HG03097 (cell line): ENCODE data around the gene RHOJ.
"Not testable (repeated sequence)": the region's sequence is repeated elsewhere in the genome, so short reads cannot be mapped to it uniquely, and the experiment has no call there.

Experiments
- ATAC-seq: cut with Tn5 transposase; IDR thresholded peaks from one replicate; pipeline ENCODE4 v1.9.1; 2021; ENCODE audit not compliant: unreplicated experiment, low FRiP score

The RHOJ gene

DNA sequence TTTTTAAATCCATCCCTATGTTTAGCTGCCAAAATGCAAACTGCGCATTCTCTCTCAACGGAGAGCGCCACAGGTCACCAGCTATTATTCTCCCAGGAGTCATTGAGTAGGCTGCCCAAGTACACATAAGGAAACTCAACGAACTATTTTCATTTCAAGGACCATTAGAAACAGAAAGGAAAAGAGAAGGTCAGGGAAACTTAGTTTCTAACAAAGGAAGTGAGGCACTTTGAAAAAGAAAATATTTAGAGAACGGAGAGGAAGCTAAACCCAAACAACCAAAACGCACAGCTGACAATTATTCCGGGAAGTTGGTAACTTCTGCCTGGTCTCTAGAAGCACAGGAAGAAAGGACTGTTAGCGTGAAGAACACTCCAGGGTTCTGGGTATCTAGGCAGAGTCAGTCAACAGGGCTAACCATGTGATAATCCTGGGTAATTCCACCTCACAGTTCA lies 91.0 kb downstream of the RHOJ start:
- no peak for ATAC-seq

DNA sequence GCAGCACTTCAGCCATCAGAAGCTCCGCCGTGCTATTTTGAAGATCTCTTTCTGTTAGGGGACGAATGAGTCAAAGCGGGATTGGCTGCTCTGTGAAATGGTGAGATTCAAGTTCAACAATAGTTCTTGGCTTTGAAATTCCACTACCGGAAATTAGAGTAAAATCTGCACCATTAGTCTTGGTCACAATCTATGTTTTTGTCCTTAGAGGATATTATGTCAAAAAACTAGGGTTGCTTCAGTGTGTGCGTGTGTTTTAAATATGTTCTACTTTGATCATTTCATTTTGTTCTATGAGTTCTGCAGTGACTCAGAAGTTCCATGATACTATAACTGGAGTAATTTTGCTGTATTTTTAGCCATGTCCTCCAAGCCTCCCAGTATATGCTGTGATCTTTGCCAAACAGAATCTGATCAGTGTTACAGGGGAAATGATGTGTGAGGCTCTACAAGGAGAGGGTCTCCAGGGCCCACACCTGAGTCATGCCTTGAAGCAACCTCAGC lies 91.9 kb downstream of the RHOJ start:
- no peak for ATAC-seq

DNA sequence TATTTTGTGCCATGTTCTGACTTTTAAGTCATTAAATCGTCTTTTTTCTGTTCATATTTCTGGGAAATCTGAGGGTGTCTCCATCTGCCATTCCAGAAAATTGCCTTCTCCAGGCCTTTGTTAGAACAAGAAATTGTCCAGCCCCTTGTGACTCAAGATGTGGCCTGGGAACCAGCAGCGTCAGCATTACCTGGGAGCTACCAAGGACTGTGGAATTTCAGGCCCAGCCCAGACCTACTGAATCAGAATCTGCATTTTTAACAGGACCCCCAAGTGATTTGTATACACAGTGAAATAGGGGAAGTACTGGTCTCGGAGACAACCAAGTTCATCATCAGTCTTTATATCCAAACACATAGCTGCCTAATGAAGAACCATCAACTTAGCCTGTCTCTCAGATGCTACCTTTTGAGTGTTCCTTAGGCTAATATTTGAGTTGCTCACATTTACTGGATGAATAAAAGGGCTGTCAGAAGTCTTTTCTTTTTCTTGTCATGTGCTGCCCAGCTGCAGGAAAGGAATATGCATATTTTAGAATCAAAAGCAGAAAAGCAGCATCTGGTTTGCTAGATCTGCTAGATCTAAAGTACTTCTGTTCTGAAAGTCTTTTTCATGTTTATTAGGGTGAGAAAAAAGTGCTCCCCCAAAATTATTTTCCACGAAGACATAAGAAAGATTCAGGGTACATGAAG lies 93.3 kb downstream of the RHOJ start:
- ATAC-seq: no peak

DNA sequence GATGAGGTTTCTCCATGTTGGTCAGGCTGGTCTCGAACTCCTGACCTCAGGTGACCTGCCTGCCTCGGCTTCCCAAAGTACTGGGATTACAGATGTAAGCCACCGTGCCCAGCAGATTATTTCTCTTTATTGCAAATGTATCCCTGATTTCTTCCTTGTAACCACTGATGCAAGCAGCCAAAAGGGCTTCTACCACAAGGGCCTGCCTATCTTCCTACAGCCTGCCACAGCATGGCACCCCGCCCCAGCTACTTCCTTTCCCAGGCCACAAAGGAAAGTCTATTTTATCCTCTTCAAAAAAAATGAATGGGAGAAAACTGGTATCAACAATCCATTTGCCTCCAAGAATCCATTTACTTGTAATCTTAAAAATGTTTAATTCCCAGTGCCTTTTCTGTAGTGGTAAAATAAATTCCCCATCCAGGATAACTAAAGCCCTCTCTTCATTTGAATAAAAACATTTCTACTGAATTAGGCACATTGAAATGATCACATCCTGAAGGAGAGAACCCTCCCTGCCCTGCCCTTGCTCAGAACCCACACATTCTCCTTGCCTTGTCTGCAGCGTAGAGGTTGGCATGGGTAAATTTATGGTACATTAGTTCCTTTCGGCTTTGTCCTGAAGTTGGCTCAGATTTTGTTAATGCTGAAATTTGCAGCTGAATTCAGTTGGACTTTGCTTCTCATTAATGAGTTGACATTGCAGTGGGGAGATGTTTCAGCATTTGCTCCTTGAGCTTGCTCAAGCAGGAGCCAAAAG lies 95.3 kb downstream of the RHOJ start:
- ATAC-seq: no peak

DNA sequence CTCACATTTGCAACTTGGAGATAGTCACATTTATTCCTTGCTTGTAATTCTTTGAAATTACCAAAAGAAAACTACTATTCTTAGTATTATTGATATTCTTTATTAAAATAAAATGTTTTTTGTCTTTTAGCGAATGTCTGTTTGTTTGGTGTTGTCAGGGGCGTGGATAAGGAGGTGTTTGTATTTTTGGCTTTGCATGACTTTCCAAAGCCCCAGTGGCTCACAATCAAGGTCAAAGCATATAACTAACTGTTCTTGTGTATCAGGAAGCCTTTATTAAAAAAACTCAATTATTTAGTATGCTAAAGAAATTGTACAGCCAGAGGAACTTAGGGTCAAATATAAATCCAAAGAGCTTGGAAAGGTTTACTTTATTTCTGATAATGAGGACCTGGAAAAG lies 96.6 kb downstream of the RHOJ start:
- ATAC-seq: no peak

DNA sequence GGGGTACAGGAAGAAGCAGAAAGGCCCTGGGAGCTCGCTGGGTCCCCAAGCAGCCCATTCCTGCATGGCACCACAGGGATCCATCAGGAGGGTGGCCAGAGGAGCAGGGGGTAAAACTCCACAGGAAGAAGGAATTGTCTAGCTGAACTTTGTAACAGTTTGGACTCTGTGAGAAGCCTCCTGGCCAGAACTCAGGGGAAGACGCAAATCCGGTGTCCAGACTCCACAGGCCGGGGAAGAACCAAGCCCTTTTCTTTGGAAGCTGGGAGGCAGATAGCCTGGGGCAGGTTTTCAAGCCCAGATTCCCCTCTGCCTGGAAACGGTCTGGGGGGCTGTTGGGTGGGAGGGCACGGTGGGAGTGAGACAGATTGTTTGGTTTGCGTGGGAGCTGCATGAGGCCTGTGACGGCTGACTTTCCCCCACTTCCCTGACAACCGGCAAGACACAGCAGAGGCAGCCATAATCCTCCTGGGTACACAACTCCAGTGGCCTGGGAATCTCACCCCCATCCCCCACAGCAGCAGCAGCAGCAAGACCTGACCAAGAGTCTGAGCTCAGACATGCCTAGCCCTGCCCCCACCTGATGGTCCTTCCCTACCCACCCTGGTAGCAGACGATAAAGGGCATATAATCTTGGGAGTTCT lies 97.8 kb downstream of the RHOJ start:
- no peak for ATAC-seq

DNA sequence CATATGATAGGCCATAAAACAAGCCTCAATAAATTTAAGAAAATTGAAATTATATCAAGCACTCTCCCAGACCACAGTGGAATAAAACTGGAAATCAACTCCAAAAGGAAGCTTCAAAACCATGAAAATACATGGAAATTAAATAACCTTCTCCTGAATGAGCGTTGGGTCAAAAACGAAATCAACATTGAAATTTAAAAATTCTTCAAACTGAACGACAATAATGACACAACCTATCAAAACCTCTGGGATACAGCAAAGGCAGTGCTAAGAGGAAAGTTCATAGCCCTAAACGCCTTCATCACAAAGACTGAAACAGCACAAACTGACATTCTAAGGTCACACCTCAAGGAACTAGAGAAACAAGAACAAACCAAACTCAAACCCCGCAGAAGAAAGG lies 100.2 kb downstream of the RHOJ start:
- ATAC-seq: not testable (repeated sequence)

DNA sequence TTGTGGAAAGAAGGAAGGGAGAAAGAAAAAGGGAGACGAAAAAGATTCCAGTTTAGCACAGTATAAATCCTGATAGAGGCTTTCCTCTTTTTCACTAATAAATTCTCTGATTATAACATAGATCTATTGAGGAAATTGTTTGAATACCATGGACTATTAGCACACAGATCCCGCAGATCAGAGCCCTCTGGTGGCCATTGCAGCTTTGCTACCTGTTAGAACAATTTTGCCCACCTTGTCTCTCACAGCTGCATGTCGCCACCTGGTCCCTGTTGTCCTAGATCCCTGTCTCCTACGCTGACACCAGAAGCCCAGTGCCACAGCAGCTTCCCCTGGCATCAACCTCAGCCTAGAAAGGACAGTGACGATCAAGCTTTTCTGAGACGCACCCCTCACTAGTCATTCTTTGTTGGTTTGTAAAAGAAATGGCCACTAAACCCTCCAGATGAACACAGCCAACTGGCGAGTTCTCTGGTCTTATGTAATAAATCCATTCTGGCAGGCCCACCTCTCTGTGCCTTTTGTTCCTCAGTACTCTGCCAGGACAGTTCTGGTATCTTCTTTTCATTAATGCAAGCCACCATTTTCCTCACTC lies 104.6 kb downstream of the RHOJ start:
- no peak for ATAC-seq

DNA sequence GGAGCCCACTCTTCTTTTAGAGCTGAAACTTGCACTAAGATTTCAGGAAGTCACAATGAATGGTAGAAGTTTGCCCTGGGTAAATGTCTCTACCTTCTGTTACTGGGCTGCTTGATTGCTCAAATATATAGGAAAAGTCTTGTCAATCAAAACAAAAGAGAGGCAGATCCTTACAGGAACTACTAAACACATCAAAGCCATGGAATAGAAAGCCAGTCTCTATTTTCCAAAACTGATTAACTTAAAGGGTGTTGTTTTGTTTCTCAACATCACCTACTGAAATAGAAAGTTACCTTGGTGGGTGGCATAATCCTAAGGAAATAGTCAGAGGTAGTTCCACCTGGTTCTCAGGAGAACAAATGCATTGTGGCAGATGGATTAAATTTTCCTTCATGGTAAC lies 114.6 kb downstream of the RHOJ start, which contains the start of gene GPHB5:
Gene GPHB5 (minus strand): TSS at position 101 of the 400 bp plus-strand sequence. CDS start 1,086 bp downstream, outside the sequence.
- no peak for ATAC-seq

DNA sequence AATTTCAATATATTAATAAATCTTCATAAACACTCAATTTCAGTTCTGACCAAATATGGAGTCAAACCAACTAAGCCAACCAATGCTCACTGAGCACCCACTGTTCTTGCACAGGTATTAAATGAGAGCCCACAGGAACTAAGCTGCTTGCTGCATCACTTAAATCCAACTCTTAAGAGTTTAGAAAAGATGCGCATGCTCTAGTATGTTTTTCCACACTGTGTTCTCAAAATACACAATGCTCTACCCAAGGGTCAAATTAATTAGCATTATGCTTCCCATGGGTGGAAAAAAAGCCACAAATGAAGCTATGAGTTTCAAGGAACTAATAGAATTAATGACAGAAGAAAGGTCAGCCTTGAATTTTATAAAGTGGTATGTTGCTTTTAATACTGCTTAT lies 118.2 kb downstream of the RHOJ start:
- ATAC-seq: no peak

DNA sequence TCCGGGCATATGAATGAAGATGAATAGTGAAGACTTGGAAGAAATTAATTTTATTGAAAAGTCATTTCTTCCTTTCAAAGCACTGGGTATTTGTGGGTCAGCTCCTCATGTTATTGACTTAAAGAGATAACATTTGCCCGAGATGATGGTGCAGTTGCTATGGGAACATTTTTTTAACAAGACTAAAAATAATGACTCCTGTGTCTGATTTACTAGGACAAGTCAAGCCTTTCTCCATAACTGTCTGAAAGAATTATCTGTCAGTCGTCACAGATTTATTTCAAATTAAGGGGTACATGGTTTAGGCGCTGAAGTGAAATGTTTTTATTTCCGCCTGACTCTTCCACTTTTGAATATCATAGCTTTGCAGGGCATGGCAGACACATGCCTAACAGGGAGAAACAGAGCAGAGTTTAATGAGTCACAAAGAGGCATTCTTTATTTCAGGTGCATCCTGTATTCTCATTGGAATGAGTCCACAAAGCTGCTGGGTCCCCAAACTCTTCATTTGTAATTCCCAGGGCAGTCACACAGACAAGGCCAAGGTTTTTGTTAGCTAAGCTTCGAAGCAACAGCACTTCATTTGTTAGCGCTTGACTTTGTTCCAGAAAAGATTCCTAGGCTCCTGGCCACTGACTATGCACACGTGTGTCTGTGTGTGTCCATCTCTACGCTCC lies 118.8 kb downstream of the RHOJ start:
- ATAC-seq: no peak

DNA sequence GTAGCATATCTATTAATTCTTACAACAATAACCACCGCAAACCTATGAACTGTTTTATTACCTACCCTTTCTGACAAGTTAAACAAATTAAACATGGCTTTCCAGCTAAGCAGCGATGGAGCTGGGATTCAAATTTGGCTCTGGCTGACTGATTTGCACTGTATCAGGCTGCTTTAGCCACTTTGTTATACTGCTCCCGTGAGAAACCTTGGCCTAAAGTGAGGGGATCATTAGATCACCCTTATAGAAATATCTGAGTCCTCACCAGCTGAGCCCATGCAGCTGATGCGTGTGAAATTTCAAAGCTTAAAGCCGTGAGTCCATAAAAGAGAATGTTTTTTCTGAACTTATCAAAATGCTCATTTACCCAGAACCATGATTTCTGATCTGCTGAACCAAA lies 122.6 kb downstream of the RHOJ start:
- no peak for ATAC-seq

DNA sequence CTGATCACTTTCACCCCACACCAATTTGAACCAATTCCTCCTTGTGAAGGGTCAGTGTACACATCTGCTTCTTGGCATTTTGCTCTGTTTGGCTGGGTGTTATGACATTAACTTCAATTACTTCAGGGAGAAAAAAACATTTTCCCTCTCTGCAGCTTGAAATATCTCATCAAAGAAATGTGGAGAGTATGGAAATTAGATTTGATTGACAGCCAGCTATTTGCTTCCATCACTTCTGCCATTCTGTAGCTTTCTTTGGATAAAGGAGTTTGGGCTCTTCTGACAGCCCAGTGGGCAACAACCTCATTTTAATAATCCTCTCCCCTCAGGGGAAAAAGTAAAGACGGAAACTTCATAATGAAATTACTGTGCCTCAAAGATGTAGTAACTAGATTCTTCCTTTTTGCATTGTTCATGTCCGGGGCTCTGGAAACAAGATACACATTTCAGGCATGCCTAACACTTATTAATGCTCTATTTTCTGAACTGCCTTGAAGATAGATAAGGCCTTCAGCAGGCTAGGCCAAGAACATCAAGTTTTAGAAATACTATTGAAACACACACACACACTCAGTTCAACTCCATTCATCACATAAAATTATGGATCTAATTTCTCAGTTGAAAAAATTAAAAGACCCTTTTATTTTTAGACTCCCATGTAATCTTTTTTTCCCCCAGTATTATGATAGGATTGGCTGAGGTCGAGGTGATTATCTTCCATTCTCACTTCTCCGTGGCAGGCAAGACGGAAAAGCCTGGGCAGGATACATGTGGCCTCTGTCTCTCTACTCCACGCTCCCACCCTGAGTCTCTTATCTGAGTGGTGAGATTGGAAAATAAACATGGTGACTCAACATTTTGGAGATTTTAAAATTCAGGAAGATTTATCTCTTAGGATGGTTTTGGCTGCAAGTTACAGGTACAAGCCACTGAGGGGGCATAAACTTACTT lies 124.8 kb downstream of the RHOJ start:
- no peak for ATAC-seq

DNA sequence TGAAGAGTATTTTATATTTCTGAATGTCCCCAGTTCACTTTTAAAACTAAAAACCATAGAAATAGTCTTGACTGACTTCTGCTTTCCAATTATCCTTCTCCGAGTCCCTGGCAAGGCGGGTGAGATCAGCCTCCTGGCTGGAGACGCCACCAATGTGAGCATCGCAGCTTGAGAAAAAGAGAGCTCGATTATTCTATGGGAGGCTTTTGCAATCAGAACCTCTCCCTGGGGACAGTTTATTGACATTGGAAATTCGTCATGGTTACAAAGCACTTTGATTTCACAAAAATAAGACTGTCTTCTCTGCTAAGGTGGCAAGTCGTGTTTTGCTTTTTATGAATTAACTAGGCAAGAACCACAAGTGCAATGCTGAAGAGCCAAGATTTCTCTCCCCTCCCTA lies 138.1 kb downstream of the RHOJ start:
- ATAC-seq: no peak
